BJ (cell line): ENCODE data around the gene APOM. TPM values are rescaled to one million over a fixed set of nuclear protein-coding genes. Genes with fewer than 3 reads are reported as not detected.

Source experiments
- CTCF ChIA-PET: fragments of 350-600 bp; formaldehyde crosslinking; extraction: SDS; loops from one replicate; lab custom pipeline; 2021; ENCODE audit warnings: antibody characterized with exemption, inconsistent platforms; lab: Yijun Ruan, JAX
- POLR2A ChIA-PET: fragments of 300-600 bp; sonication (Branson Sonifier 250); formaldehyde crosslinking; extraction: SDS; loops from one replicate; lab custom pipeline; 2021; ENCODE audit warnings: antibody characterized with exemption; lab: Charles Lee
- DNase-seq: peaks from one replicate; pipeline ENCODE4 v3.0.0-alpha.2; 2011; ENCODE audit warnings: low read depth
- H3K27me3 ChIP-seq: 2 replicates; pipeline ENCODE4 v1.6.0; 2011; ENCODE audit warnings: low read length; ENCODE audit not compliant: control insufficient read depth, insufficient read depth
- H3K36me3 ChIP-seq: 2 replicates; pipeline ENCODE4 v1.5.1; 2011; ENCODE audit warnings: low read length; ENCODE audit not compliant: control insufficient read depth, insufficient read depth
- H3K4me3 ChIP-seq: 2 replicates; pipeline ENCODE4 v1.5.1; 2011; ENCODE audit warnings: low read depth, mild to moderate bottlenecking, control low read depth, low read length
- CTCF ChIP-seq: IDR thresholded peaks from 2 replicates; pipeline ENCODE4 v1.5.1; 2011; ENCODE audit warnings: low read depth, mild to moderate bottlenecking, control low read depth, inconsistent platforms, low read length, moderate library complexity; ENCODE audit not compliant: insufficient read depth
- polyA plus RNA-seq: library from polyadenylated mRNA; depleted of rRNA; stranded (reverse); fragments of >200 nt; gene quantifications from 2 replicates; pipeline ENCODE4 v1.2.3, GENCODE V29; 2011

Gene APOM
- polyA plus RNA-seq, 1 experiment: 4.8 TPM

GRCh38 chr6:31622684-31623091 is 33.0 kb upstream of the APOM start:
- CTCF ChIA-PET: interaction anchor here (1.3 to 3.6 kb wide), 4 partner anchors 11 to 129 kb away, joined by 3 to 18 read pairs (median 5); no protein-coding TSS in a partner anchor
- Histone ChIP-seq H3K36me3 (peaks cover 34% of the 10 kb centered on the region), H3K4me3 (peak overlapping the region; percentile 67), H3K27me3 (no peaks in the 10 kb centered on the region)
- no peak for TF ChIP-seq CTCF
- no peak for DNase-seq
- POLR2A ChIA-PET: interaction anchor here (1.1 kb wide), 1 partner anchor 15 kb away, joined by 3 read pairs; no protein-coding TSS in a partner anchor

- H3K4me3 ChIP-seq: no peak overlapping the region
- H3K36me3 ChIP-seq: peaks cover 43% of the 10 kb centered on the region
- no peak for TF ChIP-seq CTCF
- H3K27me3 ChIP-seq: no peaks in the 10 kb centered on the region
- DNase-seq: no peak
- ChIA-PET CTCF (no interaction called here), POLR2A (no interaction called here)
Observed at GRCh38 chr6:31624070-31624469, 31.6 kb upstream of the APOM start.

DNA sequence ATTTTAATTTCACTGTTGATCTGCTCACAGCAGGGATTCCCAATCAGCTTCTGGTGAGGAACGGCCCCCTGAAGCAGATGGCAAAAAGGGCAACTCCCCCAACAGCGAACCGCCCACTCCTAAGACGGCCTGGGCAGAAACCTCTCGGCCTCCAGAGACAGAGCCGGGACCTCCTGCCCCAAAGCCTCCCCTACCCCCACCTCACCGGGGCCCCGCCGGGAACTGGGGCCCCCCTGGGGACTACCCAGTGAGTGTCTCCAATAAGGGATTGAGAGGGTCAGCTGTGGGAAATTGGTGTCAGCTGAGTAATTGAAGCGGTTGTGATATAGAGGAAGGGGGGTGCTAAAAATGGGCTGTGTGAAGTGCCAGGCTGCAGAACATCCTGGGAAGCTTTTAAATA is 28.7 kb upstream of the APOM start:
- peaks cover 65% of the 10 kb centered on the region for H3K36me3 ChIP-seq
- DNase-seq: no peak
- TF ChIP-seq CTCF: no peak
- no peaks in the 10 kb centered on the region for H3K27me3 ChIP-seq
- ChIA-PET CTCF (interaction anchor here (0.9 to 1.4 kb wide), 2 partner anchors 9 to 45 kb away, joined by 3 read pairs; no protein-coding TSS in a partner anchor), POLR2A (no interaction called here)
- H3K4me3 ChIP-seq: no peak overlapping the region

- DNase-seq: no peak
- Histone ChIP-seq H3K27me3 (no peaks in the 10 kb centered on the region), H3K36me3 (peaks cover 72% of the 10 kb centered on the region), H3K4me3 (no peak overlapping the region)
- POLR2A ChIA-PET: no interaction called here
- CTCF ChIA-PET: interaction anchor here (1.4 kb wide), 1 partner anchor 46 kb away, joined by 3 read pairs; no protein-coding TSS in a partner anchor
- no peak for TF ChIP-seq CTCF
Observed at GRCh38 chr6:31627690-31628287, 27.9 kb upstream of the APOM start.

DNA sequence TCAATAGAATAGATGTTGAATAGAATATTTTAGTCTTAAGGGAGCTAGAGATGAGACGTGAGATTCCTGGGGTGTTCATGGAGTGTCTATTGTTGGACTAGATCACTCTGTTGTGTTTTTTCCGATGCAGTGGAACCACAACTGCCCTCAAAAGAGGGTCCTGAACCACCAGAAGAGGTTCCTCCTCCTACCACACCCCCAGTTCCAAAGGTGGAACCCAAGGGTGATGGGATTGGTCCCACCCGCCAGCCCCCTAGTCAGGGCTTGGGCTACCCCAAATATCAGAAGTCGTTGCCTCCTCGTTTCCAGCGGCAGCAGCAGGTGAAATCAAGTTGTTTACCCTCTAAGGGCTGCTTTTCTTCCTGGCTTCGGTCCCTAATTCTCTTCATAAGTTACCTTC is 26.7 kb upstream of the APOM start:
- no peak for DNase-seq
- Histone ChIP-seq H3K4me3 (no peak overlapping the region), H3K36me3 (peaks cover 76% of the 10 kb centered on the region), H3K27me3 (no peaks in the 10 kb centered on the region)
- ChIA-PET CTCF (interaction anchor here (0.6 kb wide), 1 partner anchor 562 kb away, joined by 3 read pairs; no protein-coding TSS in a partner anchor), POLR2A (no interaction called here)
- TF ChIP-seq CTCF: no peak
